ENCODE measurements around the gene ERI3. TPM values are rescaled to one million over a fixed set of nuclear protein-coding genes. Genes with fewer than 3 reads are reported as not detected.
A peak's percentile ranks its signal among the peaks of the same experiment; 100 is the strongest.

The ERI3 gene
- total RNA-seq, 1 donor from 2014 or later, result 96.1 TPM

- Mint-ChIP-seq H3K27me3 (no peaks in the 10 kb centered on the region), H3K36me3 (ENCODE audit: insufficient read depth) (peaks cover 26% of the 10 kb centered on the region), H3K9me3 (ENCODE audit: low read depth) (no peaks in the 10 kb centered on the region), H3K4me1 (ENCODE audit: low read depth) (peaks cover 32% of the 10 kb centered on the region), H3K4me3 (ENCODE audit: low read depth) (no peak overlapping the region), H3K27ac (no peak overlapping the region)
- no peak for TF ChIP-seq CTCF (IDR thresholded peaks at IDR 0.05; ENCODE audit: unreplicated experiment)
- no peak for DNase-seq (ENCODE audit: low spot score, unreplicated experiment)
These were observed 24.1 kb downstream of the ERI3 start for GRCh38 chr1:44330935-44331334.

DNA sequence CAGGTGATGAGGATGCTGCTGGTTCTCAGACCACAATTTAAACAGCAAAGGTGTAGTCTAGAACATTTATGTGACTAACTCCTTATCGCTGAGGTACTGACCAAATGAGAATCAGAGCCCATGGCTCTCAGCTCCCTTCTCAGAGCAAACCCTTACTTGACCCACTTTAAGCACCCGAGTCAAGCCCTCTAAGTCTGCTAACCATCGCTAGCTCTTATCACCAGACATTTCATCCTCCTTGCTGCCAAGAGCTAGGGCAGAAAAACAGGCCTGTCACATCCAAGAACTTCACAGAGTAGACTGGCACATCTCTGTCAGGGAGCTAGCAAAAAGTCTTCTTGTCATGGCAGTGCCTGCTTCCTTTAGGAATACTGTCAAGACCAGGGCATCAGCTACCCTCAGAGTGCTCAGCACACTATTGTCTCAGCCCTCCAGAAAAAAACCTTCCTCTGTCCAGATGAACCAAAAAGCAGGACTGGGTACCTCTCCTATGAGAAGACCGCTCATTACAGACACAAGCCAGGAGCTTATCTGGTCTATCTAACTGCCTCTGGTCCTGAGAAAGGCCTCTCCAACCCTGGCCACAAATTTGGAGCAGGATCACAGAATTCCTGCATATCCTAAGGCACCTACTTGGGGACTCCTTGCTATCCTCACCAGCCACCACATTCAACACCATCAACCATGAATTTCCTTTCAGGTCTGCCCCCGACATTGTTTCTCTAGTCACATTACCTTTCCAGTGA, 26.2 kb downstream of the ERI3 start:
- no peak for TF ChIP-seq CTCF (IDR thresholded peaks at IDR 0.05; ENCODE audit: unreplicated experiment)
- H3K9me3 Mint-ChIP-seq (ENCODE audit: low read depth), result no peaks in the 10 kb centered on the region
- H3K4me1 Mint-ChIP-seq (ENCODE audit: low read depth), result peaks cover 31% of the 10 kb centered on the region
- H3K27ac Mint-ChIP-seq, result peak overlapping the region; percentile 14
- H3K36me3 Mint-ChIP-seq (ENCODE audit: insufficient read depth), result peaks cover 25% of the 10 kb centered on the region
- DNase-seq (ENCODE audit: low spot score, unreplicated experiment), result no peak
- H3K4me3 Mint-ChIP-seq (ENCODE audit: low read depth), result no peak overlapping the region
- no peaks in the 10 kb centered on the region for H3K27me3 Mint-ChIP-seq

GRCh38 chr1:44327679-44328491, 27.2 kb downstream of the ERI3 start:
- H3K9me3 Mint-ChIP-seq (ENCODE audit: low read depth), result no peaks in the 10 kb centered on the region
- peaks cover 23% of the 10 kb centered on the region for H3K36me3 Mint-ChIP-seq (ENCODE audit: insufficient read depth)
- H3K27ac Mint-ChIP-seq, result peak overlapping the region; percentile 45
- no peak for TF ChIP-seq CTCF (IDR thresholded peaks at IDR 0.05; ENCODE audit: unreplicated experiment)
- DNase-seq (ENCODE audit: low spot score, unreplicated experiment), result no peak
- H3K4me3 Mint-ChIP-seq (ENCODE audit: low read depth), result no peak overlapping the region
- H3K4me1 Mint-ChIP-seq (ENCODE audit: low read depth), result peaks cover 25% of the 10 kb centered on the region
- no peaks in the 10 kb centered on the region for H3K27me3 Mint-ChIP-seq

- Mint-ChIP-seq H3K36me3 (ENCODE audit: insufficient read depth) (peaks cover 23% of the 10 kb centered on the region), H3K9me3 (ENCODE audit: low read depth) (no peaks in the 10 kb centered on the region), H3K27ac (no peak overlapping the region), H3K27me3 (no peaks in the 10 kb centered on the region), H3K4me1 (ENCODE audit: low read depth) (peaks cover 22% of the 10 kb centered on the region), H3K4me3 (ENCODE audit: low read depth) (no peak overlapping the region)
- DNase-seq (ENCODE audit: low spot score, unreplicated experiment), result no peak
- no peak for TF ChIP-seq CTCF (IDR thresholded peaks at IDR 0.05; ENCODE audit: unreplicated experiment)
These were observed 28.1 kb downstream of the ERI3 start for GRCh38 chr1:44326821-44327465.

DNA sequence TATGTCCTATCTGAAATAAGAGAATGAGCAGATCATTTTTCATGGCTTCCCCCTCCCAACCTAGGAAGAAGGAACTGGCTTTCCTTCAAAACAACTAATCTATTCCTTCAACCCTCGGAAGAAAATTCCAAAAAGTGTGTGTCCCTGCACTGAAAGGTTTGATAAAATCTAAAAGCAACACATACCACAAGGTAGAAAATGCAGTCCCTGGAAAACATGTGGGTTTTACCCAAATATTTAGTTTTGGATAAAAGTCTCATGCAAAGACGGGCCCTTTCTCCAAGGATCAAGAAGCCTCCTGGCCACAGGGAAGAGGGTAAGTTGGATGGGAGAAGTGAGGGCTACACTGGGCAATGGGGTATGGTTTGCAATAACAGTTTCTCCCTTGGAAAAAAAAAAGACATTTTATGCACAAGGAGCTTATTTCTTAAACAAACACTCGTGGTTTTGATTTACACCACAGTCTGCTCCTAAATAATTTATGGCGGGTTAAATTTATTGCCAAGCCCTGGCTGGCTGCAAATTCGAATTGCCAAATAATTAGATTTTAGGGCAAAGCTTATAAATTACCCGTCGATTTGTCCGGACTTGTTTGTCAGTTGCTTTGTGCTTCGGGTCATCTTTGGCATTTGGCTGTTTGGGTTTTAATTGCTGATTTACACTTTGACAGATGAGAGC, 28.9 kb downstream of the ERI3 start:
- H3K4me3 Mint-ChIP-seq (ENCODE audit: low read depth), result no peak overlapping the region

More for the DNA sequence above, 28.9 kb downstream of the ERI3 start:
- Mint-ChIP-seq H3K27ac (no peak overlapping the region), H3K27me3 (no peaks in the 10 kb centered on the region), H3K9me3 (ENCODE audit: low read depth) (no peaks in the 10 kb centered on the region), H3K36me3 (ENCODE audit: insufficient read depth) (peaks cover 21% of the 10 kb centered on the region), H3K4me1 (ENCODE audit: low read depth) (peaks cover 22% of the 10 kb centered on the region)
- no peak for TF ChIP-seq CTCF (IDR thresholded peaks at IDR 0.05; ENCODE audit: unreplicated experiment)
- no peak for DNase-seq (ENCODE audit: low spot score, unreplicated experiment)

Measured in progenitor cell of endocrine pancreas (in vitro differentiated cells).